HG03196 (cell line): ENCODE data around the gene MED26.
A peak's percentile ranks its signal among the peaks of the same experiment; 100 is the strongest.
"Not testable (repeated sequence)": the region's sequence is repeated elsewhere in the genome, so short reads cannot be mapped to it uniquely, and the experiment has no call there.

Experiments
- ATAC-seq: cut with Tn5 transposase; IDR thresholded peaks from one replicate; pipeline ENCODE4 v1.9.1; 2021; ENCODE audit not compliant: unreplicated experiment

The MED26 gene, protein sequence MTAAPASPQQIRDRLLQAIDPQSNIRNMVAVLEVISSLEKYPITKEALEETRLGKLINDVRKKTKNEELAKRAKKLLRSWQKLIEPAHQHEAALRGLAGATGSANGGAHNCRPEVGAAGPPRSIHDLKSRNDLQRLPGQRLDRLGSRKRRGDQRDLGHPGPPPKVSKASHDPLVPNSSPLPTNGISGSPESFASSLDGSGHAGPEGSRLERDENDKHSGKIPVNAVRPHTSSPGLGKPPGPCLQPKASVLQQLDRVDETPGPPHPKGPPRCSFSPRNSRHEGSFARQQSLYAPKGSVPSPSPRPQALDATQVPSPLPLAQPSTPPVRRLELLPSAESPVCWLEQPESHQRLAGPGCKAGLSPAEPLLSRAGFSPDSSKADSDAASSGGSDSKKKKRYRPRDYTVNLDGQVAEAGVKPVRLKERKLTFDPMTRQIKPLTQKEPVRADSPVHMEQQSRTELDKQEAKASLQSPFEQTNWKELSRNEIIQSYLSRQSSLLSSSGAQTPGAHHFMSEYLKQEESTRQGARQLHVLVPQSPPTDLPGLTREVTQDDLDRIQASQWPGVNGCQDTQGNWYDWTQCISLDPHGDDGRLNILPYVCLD

DNA sequence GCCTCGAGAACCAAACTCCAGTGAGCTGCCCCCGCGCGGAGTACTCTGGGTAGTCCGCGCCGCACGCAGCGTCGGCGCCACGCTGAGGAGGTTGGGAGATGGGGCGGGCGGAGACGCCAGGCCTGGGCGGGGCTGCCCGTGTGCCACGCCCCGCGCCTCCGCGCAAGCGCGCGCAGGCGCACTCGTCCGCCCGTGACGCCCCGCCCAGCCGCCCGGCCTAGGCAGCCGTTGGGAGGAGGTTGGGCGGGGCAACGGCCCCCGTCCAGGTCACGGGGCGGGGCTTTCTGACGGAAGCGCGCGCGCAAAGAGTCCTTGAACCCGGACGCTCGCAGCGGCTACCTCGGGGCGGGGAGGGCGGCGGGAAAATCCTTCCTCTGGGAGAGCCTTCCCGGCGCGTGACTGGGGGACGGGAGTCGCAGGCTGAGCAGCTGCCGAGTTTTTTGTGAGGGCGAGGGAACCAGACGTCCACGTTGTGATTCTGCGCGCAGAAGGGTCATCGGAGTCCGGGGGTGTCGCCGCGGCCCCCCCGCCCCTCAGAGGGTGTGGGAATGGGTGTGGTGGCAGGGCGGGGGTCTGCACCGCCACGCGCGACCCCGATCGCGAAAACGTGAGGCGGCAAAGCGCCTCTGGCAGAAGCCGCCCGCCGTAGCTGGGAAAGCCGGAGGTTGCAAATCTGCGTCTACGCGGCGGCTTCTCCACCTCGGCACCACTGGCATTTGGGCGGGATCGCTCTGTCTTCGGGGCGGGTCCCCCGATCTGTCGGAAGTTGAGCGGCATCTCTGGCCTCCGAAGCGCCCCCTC lies at the start of gene MED26:
MED26 (minus strand) TSS at position 22 of the 801 bp plus-strand sequence. CDS start 261 bp downstream, outside the sequence.
- peak; percentile 86 for ATAC-seq

DNA sequence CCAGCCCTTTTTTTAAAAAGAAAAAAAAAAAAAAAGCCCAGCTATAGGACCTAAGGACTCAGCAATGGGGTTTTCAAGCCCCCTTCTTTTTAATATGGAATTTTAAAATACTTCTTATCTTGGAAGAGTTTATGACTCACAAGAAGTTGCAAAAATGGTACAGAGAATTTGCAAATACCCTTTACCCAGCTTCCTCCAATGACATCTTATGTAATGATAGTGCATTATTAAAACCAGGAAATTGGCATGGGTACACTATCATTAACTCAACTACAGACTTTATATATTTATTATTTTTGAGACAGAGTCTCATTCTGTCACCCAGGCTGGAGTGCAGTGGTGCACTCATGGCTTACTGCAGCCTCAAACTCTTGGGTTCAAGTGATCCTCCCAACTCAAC lies 49.1 kb upstream of the MED26 start:
- ATAC-seq: no peak

GRCh38 chr19:16676101-16676798 lies 48.2 kb upstream of the MED26 start:
- ATAC-seq: no peak

DNA sequence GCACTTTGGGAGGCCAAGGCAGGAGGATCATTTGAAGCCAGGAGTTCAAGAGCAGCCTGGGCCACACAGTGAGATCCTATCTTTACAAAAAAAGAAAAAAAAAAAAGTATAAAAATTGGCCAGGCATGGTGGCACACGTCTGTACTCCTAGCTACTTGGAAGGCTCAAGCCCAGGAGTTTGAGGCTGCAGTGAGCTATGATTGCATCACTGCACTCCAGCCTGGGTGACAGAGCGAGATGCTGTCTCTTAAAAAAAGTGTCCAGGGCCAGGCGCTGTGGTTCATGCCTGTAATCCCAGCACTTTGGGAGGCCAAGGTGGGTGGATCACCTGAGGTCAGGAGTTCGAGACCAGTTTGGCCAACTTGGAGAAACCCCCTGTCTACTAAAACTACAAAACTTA lies 45.8 kb upstream of the MED26 start:
- ATAC-seq: not testable (repeated sequence)

GRCh38 chr19:16673231-16673630 lies 45.2 kb upstream of the MED26 start:
- no peak for ATAC-seq

GRCh38 chr19:16671652-16672274 lies 43.8 kb upstream of the MED26 start:
- ATAC-seq: no peak

GRCh38 chr19:16670291-16670690 lies 42.3 kb upstream of the MED26 start:
- ATAC-seq: no peak

GRCh38 chr19:16668702-16669101 lies 40.7 kb upstream of the MED26 start:
- ATAC-seq: not testable (repeated sequence)

DNA sequence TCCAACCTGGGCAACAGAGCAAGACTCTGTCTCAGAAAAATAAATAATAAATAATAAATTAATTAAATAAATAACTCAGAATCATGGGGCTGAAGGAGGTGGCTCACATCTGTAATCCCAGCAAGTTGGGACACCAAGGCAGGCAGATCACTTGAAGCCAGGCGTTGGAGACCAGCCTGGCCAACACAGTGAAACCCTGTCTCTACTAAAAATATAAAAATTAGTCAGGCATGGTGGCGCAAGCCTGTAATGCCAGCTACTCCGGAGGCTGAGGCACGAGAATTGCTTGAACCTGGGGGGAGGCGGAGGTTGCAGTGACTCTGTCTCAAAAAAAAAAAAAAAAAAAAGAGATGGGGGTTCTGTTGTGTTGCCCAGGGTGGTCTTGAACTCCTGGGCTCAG lies 40.2 kb upstream of the MED26 start:
- no peak for ATAC-seq

GRCh38 chr19:16661480-16662034 lies 33.6 kb upstream of the MED26 start:
- ATAC-seq: no peak

DNA sequence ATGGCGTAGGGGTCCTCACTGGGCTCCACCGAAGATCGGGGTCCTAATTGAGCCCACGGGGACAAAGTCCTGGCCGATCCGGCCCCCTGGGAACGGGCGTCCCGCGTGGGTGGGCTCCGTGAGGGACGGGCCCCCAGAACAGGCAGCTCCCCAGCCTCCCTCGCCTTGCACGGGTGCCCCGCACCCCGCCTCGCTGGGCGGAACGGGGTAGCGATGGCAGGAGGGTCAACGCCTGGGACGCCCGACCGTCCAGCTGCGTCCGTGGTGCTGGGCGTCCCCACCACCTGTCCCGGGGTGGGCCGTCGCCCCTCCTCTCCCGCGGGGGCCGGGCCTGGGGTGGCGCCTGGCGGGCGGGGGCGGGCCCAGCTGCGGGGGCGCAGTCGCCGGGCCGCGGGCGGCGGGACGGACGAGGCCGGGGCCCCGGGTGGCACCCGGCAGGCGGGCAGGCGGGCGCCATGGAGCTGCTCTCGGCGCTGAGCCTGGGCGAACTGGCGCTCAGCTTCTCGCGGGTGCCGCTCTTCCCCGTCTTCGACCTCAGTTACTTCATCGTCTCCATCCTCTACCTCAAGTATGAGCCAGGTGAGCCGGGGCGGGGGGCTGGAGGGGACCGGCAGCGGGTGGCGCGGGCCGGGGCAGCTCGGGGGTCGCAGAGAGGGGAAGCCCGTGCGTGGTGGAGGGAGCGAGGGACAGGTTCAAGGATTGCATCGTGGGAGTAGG lies 32.9 kb upstream of the MED26 start, which contains the start of gene TMEM38A:
TMEM38A (plus strand) TSS at position 377 of the 717 bp plus-strand sequence; CDS start at position 456, 79 bp downstream.
- ATAC-seq: peak; percentile 26

DNA sequence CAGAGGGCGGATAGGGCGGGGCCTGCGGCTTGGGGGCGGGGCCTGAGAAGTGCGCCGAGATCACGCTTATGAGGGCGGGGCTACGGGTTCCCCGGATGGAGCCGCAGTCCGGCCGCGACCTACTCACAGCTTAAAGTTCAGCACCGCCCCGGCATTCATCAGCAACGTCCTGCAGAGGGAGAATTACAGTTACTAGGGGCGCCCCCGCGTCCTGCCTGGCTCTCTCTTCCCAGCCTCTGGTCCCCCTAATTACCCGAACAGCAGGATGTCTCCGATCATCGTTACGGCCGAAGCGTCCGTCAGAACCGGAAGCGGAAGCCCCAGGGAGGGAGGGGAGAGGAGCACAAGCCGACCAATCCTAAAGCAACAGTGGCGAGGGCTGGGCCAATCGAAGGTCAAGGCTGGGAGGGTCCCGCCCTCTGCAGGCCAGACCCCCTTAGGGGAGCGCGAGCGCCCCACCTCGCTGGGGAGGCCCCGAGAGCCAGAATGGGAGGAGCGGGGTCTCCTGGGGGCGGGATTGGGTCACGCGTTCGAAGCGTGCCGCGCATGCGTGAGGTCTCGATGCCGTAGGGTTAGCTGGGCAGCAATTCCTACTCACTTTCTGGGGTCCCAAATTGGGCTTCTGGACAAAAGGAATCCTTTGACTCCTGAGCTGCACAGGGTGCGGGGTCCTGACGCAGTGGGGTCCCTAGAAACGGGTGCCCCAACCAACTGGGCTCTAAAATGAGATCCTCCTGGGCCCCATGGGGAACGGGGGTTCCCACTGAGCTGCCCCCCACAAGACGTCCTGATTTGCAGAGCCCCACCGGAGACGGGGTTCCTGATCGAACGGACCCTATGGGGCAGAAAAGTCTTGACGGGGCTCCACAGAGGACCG lies 32.1 kb upstream of the MED26 start, which contains the start of gene SMIM7:
SMIM7 (minus strand) TSS at position 313 of the 877 bp plus-strand sequence; CDS start at position 279, 34 bp downstream.
- ATAC-seq: peak; percentile 76

DNA sequence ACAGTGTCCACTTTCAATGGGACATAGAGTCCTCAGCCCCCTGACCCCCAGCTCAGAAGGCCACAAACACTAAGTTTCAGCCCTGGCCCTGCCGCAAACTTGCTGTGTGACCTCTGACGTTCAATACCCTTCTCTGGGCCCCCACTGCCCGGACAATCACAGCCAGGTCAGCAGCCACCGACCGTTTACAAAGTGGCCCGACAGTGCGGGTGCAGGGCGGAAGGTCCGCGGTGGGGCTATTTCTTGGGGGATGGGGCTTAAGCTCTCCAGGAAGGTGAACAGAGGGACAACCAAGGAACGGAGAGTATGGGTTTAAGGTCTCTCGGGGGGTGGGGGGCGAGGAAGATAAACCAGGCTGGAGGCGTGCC lies 31.4 kb upstream of the MED26 start:
- ATAC-seq: no peak

GRCh38 chr19:16657384-16657783 lies 29.4 kb upstream of the MED26 start:
- no peak for ATAC-seq

- ATAC-seq: no peak
Measured at GRCh38 chr19:16655727-16656126, 27.7 kb upstream of the MED26 start.

- ATAC-seq: no peak
Measured at GRCh38 chr19:16654627-16655026, 26.6 kb upstream of the MED26 start.

DNA sequence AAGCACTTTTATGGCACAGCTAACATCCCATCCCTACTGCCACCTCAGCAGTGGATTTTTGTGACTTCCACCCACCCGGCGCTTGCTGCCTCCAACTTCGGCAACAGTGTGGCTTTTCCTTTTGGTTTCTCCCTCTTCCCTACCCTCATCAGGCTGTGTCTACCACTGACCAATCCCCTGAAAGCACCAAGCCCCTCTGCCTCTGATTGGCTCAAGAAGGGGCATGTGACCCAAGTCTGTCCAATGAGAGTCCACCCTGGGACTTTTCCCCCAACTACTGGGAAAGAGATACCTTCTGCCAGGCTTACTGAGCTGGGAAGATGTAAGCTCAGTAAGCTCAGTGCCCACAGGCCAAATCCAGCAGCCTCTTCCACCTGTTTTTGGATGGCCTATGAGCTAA lies 26.1 kb upstream of the MED26 start:
- no peak for ATAC-seq

GRCh38 chr19:16652854-16653253 lies 24.9 kb upstream of the MED26 start:
- ATAC-seq: no peak
